ENCODE measurements around the gene FAM131B. TPM values are rescaled to one million over a fixed set of nuclear protein-coding genes. Genes with fewer than 3 reads are reported as not detected.
A peak's percentile ranks its signal among the peaks of the same experiment; 100 is the strongest.

Gene FAM131B
- total and polyA plus RNA-seq, 9 of the 15 experiments (the other 6 are each of a cell fraction or from before 2014, with no cell fraction given): 0.03 to 0.04 TPM; not detected in 7

DNA sequence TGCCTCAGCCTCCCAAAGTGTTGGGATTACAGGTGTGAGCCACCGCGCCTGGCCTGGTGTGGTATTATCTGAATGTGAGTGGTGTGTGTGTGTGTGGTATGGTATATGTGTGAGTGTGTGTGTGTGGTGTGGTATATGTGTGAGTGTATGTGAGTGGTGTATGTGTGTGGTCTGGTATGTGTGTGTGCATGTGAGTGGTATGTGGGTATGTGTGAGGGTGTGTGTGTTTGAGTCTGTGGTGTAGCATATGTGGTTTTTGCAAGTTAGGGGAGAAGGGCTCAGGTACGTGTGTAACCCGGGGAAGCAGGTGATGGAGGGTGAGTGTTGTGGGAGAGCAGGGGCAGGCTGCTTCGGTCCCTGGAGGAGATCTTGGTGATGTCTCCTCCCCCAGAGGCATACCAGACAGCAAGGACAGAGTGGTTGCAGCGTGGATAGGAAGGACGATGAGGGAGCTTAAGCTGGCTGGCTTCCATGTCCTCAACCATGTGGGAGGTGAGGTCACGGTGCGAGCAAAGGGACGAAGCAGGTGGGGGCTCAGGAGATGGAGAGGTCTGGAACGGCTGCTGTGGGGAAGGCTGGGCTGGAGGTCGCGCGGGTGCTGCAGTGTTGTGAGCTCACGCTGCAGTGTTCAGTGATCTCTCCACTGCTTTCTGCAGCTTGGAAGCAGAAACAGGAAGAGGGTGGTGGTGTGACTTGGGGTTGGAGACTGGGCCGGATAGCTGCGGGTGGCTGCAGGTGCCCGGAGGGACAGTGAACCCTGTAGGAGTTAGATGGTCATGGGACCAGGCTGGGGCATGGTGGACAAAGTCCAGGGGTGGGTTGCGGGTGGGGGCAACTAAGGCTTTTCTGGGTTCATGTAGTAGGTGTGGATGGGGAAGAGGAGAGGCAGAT is 23.6 kb upstream of the FAM131B start:
- Histone ChIP-seq H3K27ac (ENCODE audit: extremely low read depth, low read depth, low read length) (no peak overlapping the region), H3K79me2 (ENCODE audit: control insufficient read depth, insufficient read depth, low read length) (peaks cover 12% of the 10 kb centered on the region), H3K9me1 (ENCODE audit: control insufficient read depth, insufficient read depth, low read length) (peaks cover 18% of the 10 kb centered on the region), H3K9ac (ENCODE audit: insufficient read depth in 1 of 2, low read depth in 2 of 2, low read length in 2 of 2) (peak overlapping the region in 1 of 2 experiments; percentile 69; a peak in 2 of 4 replicates), H2AFZ (ENCODE audit: low read depth, low read length) (no peak overlapping the region), H3K9me3 (replicated peaks; ENCODE audit: control insufficient read depth, insufficient read depth, low read depth, low read length) (no peaks in the 10 kb centered on the region), H3K4me2 (ENCODE audit: insufficient read depth, low read length) (no peak overlapping the region), H3K36me3 (ENCODE audit: control insufficient read depth, insufficient read depth, low read length) (peaks cover 76% of the 10 kb centered on the region; the same call in 2 of the 3 replicates), H4K20me1 (replicated peaks; ENCODE audit: control insufficient read depth, insufficient read depth, low read length) (peaks cover 13% of the 10 kb centered on the region), H3K4me1 (replicated peaks in 1 of 2; ENCODE audit: control insufficient read depth in 2 of 2, insufficient read depth in 2 of 2, low read length in 2 of 2) (peaks cover 16 to 41% of the 10 kb centered on the region in 2 experiments; a peak in 4 of 5 replicates), H3K27me3 (ENCODE audit: control insufficient read depth in 2 of 2, insufficient read depth in 2 of 2, low read length in 2 of 2) (no peaks in the 10 kb centered on the region), H3K4me3 (no peak overlapping the region)
- ATAC-seq (no peak), FAIRE-seq (peak; percentile 49), DNase-seq (ENCODE audit: extremely low read depth in 1 of 4, low spot score in 3 of 4) (peak in 1 of 4 experiments; percentile 29)
- ChIA-PET POLR2A (interaction anchor here (0.6 to 0.8 kb wide), 2 partner anchors 10 to 11 kb away, joined by 3 read pairs; no protein-coding TSS in a partner anchor), CTCF (ENCODE audit: low intra/inter-chr PET ratio) (no interaction called here)
- in situ Hi-C loops (cut with MboI) (no loop called here), intact Hi-C loops (cut with micrococcal nuclease) (no loop called here)
- no TSS peak for BruUV-seq (replicated peaks)
- 73% methylated on average over 17 of the region's 19 CpGs for WGBS (ENCODE audit: insufficient coverage, low coverage, missing lambda C conversion rate)
- TF ChIP-seq RHOXF2B (CRISPR knock-in tag; conservative IDR thresholded peaks at IDR 0.05): no peak
- TF ChIP-seq SUPT5H (IDR thresholded peaks at IDR 0.05): peak; percentile 84
- TF ChIP-seq PRMT5 (CRISPR knock-in tag; IDR thresholded peaks at IDR 0.05): no peak
- TF ChIP-seq SOX6 (IDR thresholded peaks at IDR 0.05): no peak
- no peak for TF ChIP-seq ILK (tag; IDR thresholded peaks at IDR 0.05; ENCODE audit: borderline replicate concordance, low read depth)
- TF ChIP-seq ASH1L (IDR thresholded peaks at IDR 0.05; ENCODE audit: borderline replicate concordance, low read depth, partially characterized antibody): peak; percentile 25
- TF ChIP-seq ZBTB8A (IDR thresholded peaks at IDR 0.05; ENCODE audit: partially characterized antibody): no peak
- TF ChIP-seq ZNF780A (CRISPR knock-in tag; IDR thresholded peaks at IDR 0.05): no peak
- TF ChIP-seq ARID1B (IDR thresholded peaks at IDR 0.05): no peak
- no peak for TF ChIP-seq MCM5 (IDR thresholded peaks at IDR 0.05; ENCODE audit: low read depth)
- TF ChIP-seq MCM2 (IDR thresholded peaks at IDR 0.05; ENCODE audit: low read depth): no peak
- peak; percentile 99 for TF ChIP-seq TARDBP (IDR thresholded peaks at IDR 0.05)
- TF ChIP-seq STAT5A (IDR thresholded peaks at IDR 0.05; ENCODE audit: borderline replicate concordance, low read length): peak; percentile 77
- TF ChIP-seq CHD2 (IDR thresholded peaks at IDR 0.05; ENCODE audit: low read depth, low read length): no peak
- TF ChIP-seq HMG20A (CRISPR knock-in tag; conservative IDR thresholded peaks at IDR 0.05): no peak
- peak; percentile 41; the same call in 1 of the 2 replicates for TF ChIP-seq ARID2 (IDR thresholded peaks at IDR 0.05)
- TF ChIP-seq ZBTB5 (IDR thresholded peaks at IDR 0.05): peak; percentile 41; the same call in 1 of the 2 replicates
- TF ChIP-seq GTF2E2 (tag; IDR thresholded peaks at IDR 0.05): no peak
- peak; percentile 84; the same call in 1 of the 2 replicates for TF ChIP-seq HLTF (IDR thresholded peaks at IDR 0.05)
- no peak for TF ChIP-seq HOMEZ (CRISPR knock-in tag; IDR thresholded peaks at IDR 0.05)
